ENCODE data around the gene PDPN. TPM values are rescaled to one million over a fixed set of nuclear protein-coding genes. Genes with fewer than 3 reads are reported as not detected.

The PDPN gene
- total and polyA plus RNA-seq, 2 of the 13 experiments (the other 11 are each of a cell fraction or from before 2014, with no cell fraction given), result not detected

DNA sequence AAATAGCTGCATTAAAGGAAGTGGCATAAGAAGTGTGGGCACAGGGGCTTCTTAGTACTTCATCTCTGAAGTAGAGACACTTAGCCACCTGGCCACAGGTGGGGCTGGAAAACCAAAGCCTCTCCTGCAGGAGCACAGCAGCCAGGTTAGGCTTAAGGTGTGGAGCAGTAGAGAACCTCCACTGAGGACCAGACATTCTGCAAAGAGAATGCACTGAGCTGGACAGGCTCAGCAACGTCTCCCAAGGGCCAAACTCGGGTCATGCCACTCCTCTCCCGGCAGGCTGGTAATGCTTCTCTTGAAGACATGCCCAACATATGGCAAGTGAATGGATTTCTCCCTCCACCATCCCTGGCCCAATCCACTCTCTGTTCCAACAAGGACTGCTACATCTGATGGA is 36.8 kb upstream of the PDPN start (continued):
- TF ChIP-seq PAXIP1 (CRISPR knock-in tag; conservative IDR thresholded peaks at IDR 0.05) (no peak), CREM (IDR thresholded peaks at IDR 0.05) (no peak), CREM (CRISPR knock-in tag; IDR thresholded peaks at IDR 0.05) (no peak)

DNA sequence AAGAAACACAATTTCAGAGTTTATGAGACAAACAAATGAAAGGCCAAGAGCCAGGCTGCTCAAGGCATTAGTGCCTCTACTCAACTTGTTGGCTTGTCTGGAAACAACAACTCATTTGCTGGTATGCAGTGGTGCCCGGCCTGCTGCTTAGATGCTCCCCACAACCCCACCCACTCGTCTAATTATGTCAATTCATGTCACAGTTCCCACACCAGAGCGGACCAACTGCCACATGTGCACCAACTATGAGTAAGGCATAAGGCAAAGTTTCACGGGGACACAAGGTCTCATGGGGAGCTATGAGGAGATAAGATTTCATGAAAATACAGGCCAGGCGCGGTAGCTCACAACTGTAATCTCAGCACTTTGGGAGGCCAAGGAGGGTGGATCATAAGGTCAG is 35.4 kb upstream of the PDPN start:
- Histone ChIP-seq H3K36me3 (replicated peaks in 1 of 2; ENCODE audit: control insufficient read depth in 1 of 2, insufficient read depth in 2 of 2, low read length in 2 of 2) (no peaks in the 10 kb centered on the region), H3K27me3 (ENCODE audit: control insufficient read depth in 1 of 2, insufficient read depth in 2 of 2, low read length in 2 of 2) (peaks cover 0 to under 1% of the 10 kb centered on the region in 2 experiments; a peak in 2 of 5 replicates), H3K9ac (ENCODE audit: insufficient read depth, low read depth, low read length) (no peak overlapping the region), H4K20me1 (ENCODE audit: insufficient read depth, low read length) (no peaks in the 10 kb centered on the region), H3K4me1 (ENCODE audit: insufficient read depth, low read length) (no peaks in the 10 kb centered on the region), H3K4me3 (replicated peaks in 1 of 3; ENCODE audit: insufficient read depth in 1 of 3, low read depth in 2 of 3, low read length in 3 of 3) (no peak overlapping the region), H3K4me2 (ENCODE audit: low read depth, low read length) (no peak overlapping the region), H2AFZ (ENCODE audit: low read length) (no peak overlapping the region), H3K79me2 (ENCODE audit: insufficient read depth, low read length) (no peaks in the 10 kb centered on the region), H3K9me3 (ENCODE audit: low read length) (no peaks in the 10 kb centered on the region), H3K27ac (ENCODE audit: extremely low read length, insufficient read depth, low read length) (no peak overlapping the region)
- WGBS (ENCODE audit: low lambda C conversion rate), result 30% methylated on average over 2 of the region's 6 CpGs
- ATAC-seq (no peak), FAIRE-seq (no peak), DNase-seq (ENCODE audit: low spot score) (no peak)
- POLR2A ChIA-PET, result no interaction called here
- in situ Hi-C loops (cut with HindIII; ENCODE audit: extremely low pct_ligation_motif_present, low pct_unique_long_range_greater_than_20kb), result no loop called here
- intact Hi-C loops (cut with micrococcal nuclease; ENCODE audit: unreplicated experiment), result no loop called here
- no TSS peak for BruUV-seq (replicated peaks)
- CTCF ChIA-PET (ENCODE audit: low intra/inter-chr PET ratio, low total read pairs), result no interaction called here
- TF ChIP-seq HNF4G (IDR thresholded peaks at IDR 0.05; ENCODE audit: borderline replicate concordance, low read depth, low read length) (no peak), HNF4G (CRISPR knock-in tag; IDR thresholded peaks at IDR 0.05; ENCODE audit: borderline replicate concordance, low read depth) (no peak), FUBP1 (CRISPR knock-in tag; IDR thresholded peaks at IDR 0.05; ENCODE audit: borderline replicate concordance) (no peak), ZNF253 (CRISPR knock-in tag; IDR thresholded peaks at IDR 0.05; ENCODE audit: borderline replicate concordance) (no peak), TBP (CRISPR knock-in tag; IDR thresholded peaks at IDR 0.05) (no peak), ZNF383 (CRISPR knock-in tag; IDR thresholded peaks at IDR 0.05; ENCODE audit: borderline replicate concordance) (no peak), NKX3-1 (CRISPR knock-in tag; IDR thresholded peaks at IDR 0.05) (no peak), ZNF234 (CRISPR knock-in tag; conservative IDR thresholded peaks at IDR 0.05) (no peak), GTF3A (CRISPR knock-in tag; conservative IDR thresholded peaks at IDR 0.05) (no peak), ZMYM3 (CRISPR knock-in tag; IDR thresholded peaks at IDR 0.05) (no peak), SAP130 (CRISPR knock-in tag; IDR thresholded peaks at IDR 0.05; ENCODE audit: low read depth) (no peak), HOMEZ (CRISPR knock-in tag; IDR thresholded peaks at IDR 0.05; ENCODE audit: low read depth) (no peak)
- TF ChIP-seq, protein P1, sequence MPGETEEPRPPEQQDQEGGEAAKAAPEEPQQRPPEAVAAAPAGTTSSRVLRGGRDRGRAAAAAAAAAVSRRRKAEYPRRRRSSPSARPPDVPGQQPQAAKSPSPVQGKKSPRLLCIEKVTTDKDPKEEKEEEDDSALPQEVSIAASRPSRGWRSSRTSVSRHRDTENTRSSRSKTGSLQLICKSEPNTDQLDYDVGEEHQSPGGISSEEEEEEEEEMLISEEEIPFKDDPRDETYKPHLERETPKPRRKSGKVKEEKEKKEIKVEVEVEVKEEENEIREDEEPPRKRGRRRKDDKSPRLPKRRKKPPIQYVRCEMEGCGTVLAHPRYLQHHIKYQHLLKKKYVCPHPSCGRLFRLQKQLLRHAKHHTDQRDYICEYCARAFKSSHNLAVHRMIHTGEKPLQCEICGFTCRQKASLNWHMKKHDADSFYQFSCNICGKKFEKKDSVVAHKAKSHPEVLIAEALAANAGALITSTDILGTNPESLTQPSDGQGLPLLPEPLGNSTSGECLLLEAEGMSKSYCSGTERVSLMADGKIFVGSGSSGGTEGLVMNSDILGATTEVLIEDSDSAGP (CRISPR knock-in tag; IDR thresholded peaks at IDR 0.05; ENCODE audit: borderline replicate concordance), result no peak
